DLD1 (cell line): ENCODE data around the gene CDK9.

Source experiments
- in situ Hi-C: cut with HindIII; loops from 2 replicates; pipeline ENCODE4 v1.10.0; 2017; ENCODE audit warnings: low sequenced_read_pairs

The CDK9 gene

GRCh38 chr9:127801955-127802575, 16.2 kb downstream of the CDK9 start:
- in situ Hi-C loops, result no loop called here

GRCh38 chr9:127802576-127803443, 17.0 kb downstream of the CDK9 start, which contains the start of gene FPGS:
FPGS (plus strand) TSS chr9:127802882; CDS start chr9:127802925, 43 bp downstream.
- in situ Hi-C loops, result no loop called here

- in situ Hi-C loops, result no loop called here
Observed at GRCh38 chr9:127803507-127804352, 17.9 kb downstream of the CDK9 start.

GRCh38 chr9:127805620-127806019, 19.8 kb downstream of the CDK9 start:
- in situ Hi-C loops, result no loop called here

GRCh38 chr9:127806871-127807270, 21.0 kb downstream of the CDK9 start:
- in situ Hi-C loops, result no loop called here

- in situ Hi-C loops, result no loop called here
Observed at GRCh38 chr9:127808347-127809001, 22.6 kb downstream of the CDK9 start.

- in situ Hi-C loops, result no loop called here
Observed at GRCh38 chr9:127809002-127809539, 23.2 kb downstream of the CDK9 start.

GRCh38 chr9:127809540-127810377, 23.9 kb downstream of the CDK9 start:
- in situ Hi-C loops, result no loop called here

- in situ Hi-C loops, result no loop called here
Observed at GRCh38 chr9:127810378-127811187, 24.7 kb downstream of the CDK9 start.

- in situ Hi-C loops, result no loop called here
Observed at GRCh38 chr9:127812011-127812410, 26.2 kb downstream of the CDK9 start.

GRCh38 chr9:127812936-127813675, 27.3 kb downstream of the CDK9 start:
- in situ Hi-C loops, result no loop called here

- in situ Hi-C loops, result no loop called here
Observed at GRCh38 chr9:127813686-127814226, 27.9 kb downstream of the CDK9 start.

GRCh38 chr9:127814619-127815511, 29.0 kb downstream of the CDK9 start:
- in situ Hi-C loops, result no loop called here

GRCh38 chr9:127815512-127816361, 29.9 kb downstream of the CDK9 start:
- in situ Hi-C loops, result no loop called here

GRCh38 chr9:127816362-127816725, 30.5 kb downstream of the CDK9 start:
- in situ Hi-C loops, result no loop called here

- in situ Hi-C loops, result no loop called here
Observed at GRCh38 chr9:127816728-127817127, 30.9 kb downstream of the CDK9 start.
